Measurements from ENCODE around the gene FZR1. TPM values are rescaled to one million over a fixed set of nuclear protein-coding genes. Genes with fewer than 3 reads are reported as not detected.

Gene FZR1
- total RNA-seq, 1 experiment from 2014 or later, result 51.4 TPM

GRCh38 chr19:3483226-3483628, 22.9 kb upstream of the FZR1 start, which contains the start of gene SMIM44:
Gene SMIM44, minus strand, starts transcription at chr19:3483441. Its CDS starts 38 bp downstream, at chr19:3483403.
- Histone ChIP-seq H3K27ac (ENCODE audit: insufficient read length, low read depth, low read length) (no peak within 1 kb of the TSS), H3K18ac (ENCODE audit: insufficient read length, low read depth, low read length) (no peak within 1 kb of the TSS), H3K56ac (ENCODE audit: insufficient read length, low read depth, low read length) (no peak within 1 kb of the TSS), H2AFZ (ENCODE audit: low read length) (no peak within 1 kb of the TSS), H3K4me1 (ENCODE audit: insufficient read depth, low read length) (no peaks in the 10 kb centered on the region), H3K9me3 (ENCODE audit: control insufficient read depth, low read depth, low read length) (no peaks in the 10 kb centered on the region), H3K23ac (ENCODE audit: insufficient read length, low read depth, low read length) (no peak within 1 kb of the TSS), H4K8ac (replicated peaks; ENCODE audit: insufficient read length, low read depth, low read length) (no peak within 1 kb of the TSS), H3K14ac (ENCODE audit: insufficient read depth, low read length) (no peak within 1 kb of the TSS; the same call in 1 of the 2 replicates), H2BK12ac (ENCODE audit: insufficient read length, low read depth, low read length) (no peak within 1 kb of the TSS), H2BK20ac (ENCODE audit: low read depth, low read length, poor library complexity, severe bottlenecking) (no peak within 1 kb of the TSS), H2AK5ac (ENCODE audit: insufficient read length, low read length) (no peak within 1 kb of the TSS), H4K5ac (ENCODE audit: insufficient read length, low read depth, low read length) (no peak within 1 kb of the TSS), H3K79me1 (ENCODE audit: insufficient read depth, low read depth, low read length, poor library complexity, severe bottlenecking) (no peaks in the 10 kb centered on the region), H3K23me2 (ENCODE audit: insufficient read length, low read depth, low read length, poor library complexity, severe bottlenecking) (peaks cover 2% of the 10 kb centered on the region), H4K91ac (ENCODE audit: insufficient read length, low read depth, low read length) (no peak within 1 kb of the TSS), H2BK5ac (ENCODE audit: insufficient read length, low read length) (no peak within 1 kb of the TSS), H2BK15ac (ENCODE audit: low read depth, low read length) (no peak within 1 kb of the TSS), H4K20me1 (ENCODE audit: control insufficient read depth, insufficient read depth, insufficient read length) (no peaks in the 10 kb centered on the region), H3K27me3 (ENCODE audit: insufficient read depth, low read length) (no peaks in the 10 kb centered on the region), H3T11ph (ENCODE audit: low read length) (no peak within 1 kb of the TSS), H3K4ac (ENCODE audit: low read depth, low read length) (no peak within 1 kb of the TSS), H2BK120ac (ENCODE audit: low read depth, low read length, poor library complexity, severe bottlenecking) (no peak within 1 kb of the TSS), H3K79me2 (ENCODE audit: insufficient read depth, low read length) (no peaks in the 10 kb centered on the region), H3K9ac (ENCODE audit: extremely low read depth, insufficient read length, low read length) (no peak within 1 kb of the TSS), H3K4me2 (ENCODE audit: insufficient read depth, insufficient read length, low read length) (no peak within 1 kb of the TSS)
- Mint-ChIP-seq H3K4me3 (no peak within 1 kb of the TSS), H3K27me3 (ENCODE audit: low read depth) (peaks cover 5% of the 10 kb centered on the region), H3K4me1 (peaks cover 5 to 19% of the 10 kb centered on the region in 2 experiments), H3K27ac (no peak within 1 kb of the TSS), H3K36me3 (ENCODE audit: insufficient read depth in 1 of 3, low read depth in 3 of 3) (peaks cover 0 to 2% (median 0%) of the 10 kb centered on the region in 3 experiments; a peak in 2 of 7 replicates), H3K9me3 (no peaks in the 10 kb centered on the region; a peak in 1 of 5 replicates)
- no CpG with 5 or more reads among the region's 33 CpGs for WGBS (ENCODE audit: extremely low coverage, insufficient read length, low lambda C conversion rate)
- TF ChIP-seq CTCF (conservative IDR thresholded peaks at IDR 0.05), result no peak
- no peak for DNase-seq

Data from H9 (cell line).